Measurements from ENCODE around the gene CDC73.
"Not testable (repeated sequence)": the region's sequence is repeated elsewhere in the genome, so short reads cannot be mapped to it uniquely, and the experiment has no call there.

CDC73 gene

DNA sequence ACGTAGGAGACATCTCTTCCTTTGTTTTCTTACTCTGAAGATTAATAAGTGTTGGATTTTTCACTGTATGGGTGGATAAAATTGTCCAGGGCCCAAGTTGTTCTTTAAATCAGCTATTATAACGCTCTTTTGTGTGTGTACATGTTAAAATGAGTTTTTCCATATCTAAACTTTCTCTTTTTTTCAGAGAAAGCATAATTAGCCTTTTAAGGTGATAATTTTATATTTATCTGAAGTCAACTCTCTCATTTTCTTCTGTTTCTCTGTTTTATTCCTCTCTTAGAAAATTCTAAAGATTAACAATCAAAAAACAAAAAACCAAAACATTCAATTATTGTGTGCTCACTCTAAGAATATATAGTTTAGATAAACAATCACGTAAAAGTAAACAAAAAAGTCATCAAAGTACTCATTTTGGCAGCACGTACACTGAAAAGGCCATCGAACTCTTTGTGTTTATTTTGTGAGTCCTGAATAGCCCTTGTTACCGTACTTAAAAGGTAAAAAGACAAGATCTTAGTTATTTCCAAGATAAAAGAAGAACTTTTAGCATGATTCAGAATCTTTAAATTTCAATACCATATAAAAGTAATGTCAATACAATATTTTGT is 7.2 kb upstream of the CDC73 start:
- no peak for DNase-seq (ENCODE audit: low spot score)

DNA sequence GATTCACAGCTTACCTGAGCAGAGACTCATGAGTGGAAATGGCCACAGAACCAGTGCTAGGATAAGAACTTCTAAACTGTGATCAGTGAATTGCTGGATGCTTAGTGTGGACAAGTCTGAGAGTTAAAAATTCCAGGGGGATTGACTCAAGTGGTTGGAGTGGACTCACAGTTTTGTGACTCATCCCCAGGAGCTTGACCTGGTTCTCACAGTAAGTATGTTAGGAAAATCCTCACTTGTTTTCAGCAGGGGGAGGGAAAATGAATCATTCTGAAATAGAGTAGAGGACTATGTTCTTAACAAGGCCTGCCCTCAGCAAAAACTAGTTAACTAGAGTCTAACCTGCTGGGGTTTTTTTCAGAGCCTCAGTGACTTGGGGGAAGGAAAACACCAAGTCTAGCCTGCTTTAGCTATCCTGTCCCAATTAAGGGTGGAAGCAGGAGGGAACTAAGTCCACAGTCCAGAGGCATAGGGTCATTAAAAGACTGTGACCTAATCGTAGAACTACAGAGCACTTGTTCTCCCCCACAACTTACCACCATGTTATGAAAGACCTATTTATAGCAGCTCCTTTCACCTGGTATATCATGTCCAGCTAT is 6.1 kb upstream of the CDC73 start:
- no peak for DNase-seq (ENCODE audit: low spot score)

DNA sequence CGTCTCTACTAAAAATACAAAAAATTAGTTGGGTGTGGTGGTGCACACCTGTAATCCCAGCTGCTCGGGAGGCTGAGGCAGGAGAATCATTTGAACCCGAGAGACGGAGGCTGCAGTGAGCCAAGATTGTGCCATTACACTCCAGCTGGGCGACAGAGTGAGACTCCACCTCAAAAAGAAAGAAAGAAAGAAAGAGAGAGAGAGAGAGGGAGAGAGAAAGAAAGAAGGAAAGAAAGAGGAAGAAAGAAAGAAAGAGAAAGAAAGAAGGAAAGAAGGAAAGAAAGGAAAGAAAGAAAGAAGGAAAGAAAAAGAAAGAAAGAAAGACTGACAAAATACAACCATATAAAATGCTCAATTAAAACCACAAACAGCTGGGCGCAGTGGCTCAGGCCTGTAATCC is 4.7 kb upstream of the CDC73 start:
- DNase-seq (ENCODE audit: low spot score): not testable (repeated sequence)

DNA sequence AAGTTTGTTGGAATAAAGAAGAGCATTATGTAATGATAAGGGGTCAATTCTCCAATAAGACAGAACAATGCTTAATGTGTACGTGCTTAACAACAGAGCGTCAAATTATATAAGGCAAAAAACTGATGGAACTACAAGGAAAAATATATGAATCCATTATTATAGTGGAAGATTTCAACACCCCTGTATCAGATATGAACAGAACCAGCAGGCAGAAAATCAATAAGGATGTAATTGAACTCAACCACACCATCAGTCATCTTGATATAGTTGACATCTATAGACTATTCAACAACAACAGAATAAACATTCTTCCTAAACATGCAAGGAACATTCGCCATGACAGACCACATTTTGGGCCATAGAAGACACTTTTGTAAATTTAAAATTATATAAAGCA is 3.6 kb upstream of the CDC73 start:
- no peak for DNase-seq (ENCODE audit: low spot score)

DNA sequence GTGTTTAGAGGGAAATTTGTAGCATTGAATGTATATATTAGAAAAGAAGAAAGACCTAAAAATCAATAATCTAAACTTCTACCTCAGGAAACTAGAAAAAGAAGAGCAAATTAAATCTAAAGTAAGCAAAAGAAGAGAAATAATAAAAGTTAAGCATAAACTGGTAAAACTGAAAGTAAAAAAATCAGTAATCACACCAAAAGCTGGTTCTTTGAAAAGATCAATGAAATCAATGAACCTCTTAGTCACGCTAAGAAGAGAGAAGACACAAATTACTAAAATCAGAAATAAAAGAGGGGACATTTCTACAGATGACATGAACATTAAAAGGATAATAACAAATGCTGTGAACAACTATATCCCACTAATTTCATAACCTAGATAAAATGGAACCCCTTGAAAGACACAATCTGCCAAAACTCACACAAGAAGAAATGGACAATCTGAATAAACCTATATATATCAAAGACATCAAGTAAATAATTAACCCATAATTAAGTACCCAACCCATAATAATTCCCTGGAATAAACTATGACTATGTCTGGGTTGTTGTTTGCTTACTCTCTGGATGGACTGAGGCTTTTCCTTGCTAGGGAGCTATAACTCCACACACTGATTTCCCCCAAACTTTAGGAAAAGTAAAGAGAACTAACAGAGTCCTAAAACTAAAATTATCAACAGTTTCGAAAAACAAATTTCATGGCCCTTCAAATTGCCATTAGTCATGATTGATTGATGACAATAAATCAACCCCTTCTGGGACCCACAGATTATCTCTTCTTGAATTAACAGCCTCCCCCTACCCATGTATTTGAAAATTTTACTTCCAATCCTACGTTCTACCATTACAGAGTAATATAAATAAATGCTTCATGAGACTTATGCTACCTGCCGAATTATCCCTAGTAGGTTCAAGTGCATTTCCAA is 2.8 kb upstream of the CDC73 start:
- no peak for DNase-seq (ENCODE audit: low spot score)

GRCh38 chr1:193120604-193121166 is 1.1 kb upstream of the CDC73 start:
- no peak for DNase-seq (ENCODE audit: low spot score)

DNA sequence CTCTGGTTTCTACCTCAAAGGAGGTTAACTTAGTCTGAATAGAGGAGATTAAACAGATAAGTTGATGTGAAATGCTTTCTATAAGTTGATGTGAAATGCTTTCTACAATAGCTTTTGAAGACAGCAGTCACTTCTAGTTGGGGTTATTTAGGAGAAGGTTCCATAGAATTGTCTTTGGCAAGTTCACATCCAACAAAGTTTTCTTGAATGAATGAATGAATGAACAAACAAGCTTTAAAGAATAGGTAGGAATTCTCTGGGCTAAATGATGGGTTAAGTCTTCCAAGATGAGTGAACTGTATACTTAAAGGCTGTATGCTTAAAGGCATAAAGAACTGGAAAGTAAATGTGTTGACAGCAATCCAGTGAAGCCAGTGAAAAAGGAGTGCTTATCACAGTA is 1.9 kb downstream of the CDC73 start:
- no peak for DNase-seq (ENCODE audit: low spot score)

- DNase-seq (ENCODE audit: low spot score): no peak
These were observed 3.5 kb downstream of the CDC73 start for GRCh38 chr1:193125369-193125768.

- DNase-seq (ENCODE audit: low spot score): no peak
These were observed 9.5 kb downstream of the CDC73 start for GRCh38 chr1:193131266-193131860.

GRCh38 chr1:193140254-193140653 is 18.4 kb downstream of the CDC73 start:
- no peak for DNase-seq (ENCODE audit: low spot score)

DNA sequence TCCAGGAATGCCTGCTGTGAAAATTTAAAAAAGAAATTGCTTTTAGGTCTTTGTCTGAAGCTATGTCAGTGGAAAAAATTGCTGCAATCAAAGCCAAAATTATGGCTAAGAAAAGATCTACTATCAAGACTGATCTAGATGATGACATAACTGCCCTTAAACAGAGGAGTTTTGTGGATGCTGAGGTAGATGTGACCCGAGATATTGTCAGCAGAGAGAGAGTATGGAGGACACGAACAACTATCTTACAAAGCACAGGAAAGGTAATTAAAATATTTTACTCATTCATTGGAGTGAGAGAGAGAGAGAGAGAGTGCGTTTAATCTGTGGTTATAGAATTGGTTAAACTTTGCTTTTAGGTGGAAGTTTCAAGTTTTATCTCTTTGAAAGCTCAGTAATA is 20.0 kb downstream of the CDC73 start:
- DNase-seq (ENCODE audit: low spot score): peak; percentile 30

DNA sequence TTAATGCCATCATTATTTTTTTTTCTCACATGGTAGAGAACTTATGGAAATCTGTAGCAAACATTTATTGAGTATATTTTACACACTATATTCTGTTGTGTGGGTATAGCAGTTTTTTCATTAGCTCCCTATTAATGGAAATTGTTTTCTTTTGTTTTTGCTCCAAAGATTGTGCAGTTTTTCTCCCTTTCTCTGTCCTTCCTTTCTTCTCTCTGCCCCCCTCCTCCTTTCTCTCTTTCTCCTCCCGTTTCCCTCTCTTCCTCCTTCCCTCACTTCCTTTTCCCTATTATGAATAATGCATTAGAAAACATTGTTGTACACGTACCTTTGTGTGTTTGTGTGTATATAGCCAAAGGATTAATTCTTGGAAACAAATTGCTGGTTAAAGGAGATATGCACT is 20.6 kb downstream of the CDC73 start:
- DNase-seq (ENCODE audit: low spot score): no peak

- no peak for DNase-seq (ENCODE audit: low spot score)
These were observed 21.5 kb downstream of the CDC73 start for GRCh38 chr1:193143285-193143684.

DNA sequence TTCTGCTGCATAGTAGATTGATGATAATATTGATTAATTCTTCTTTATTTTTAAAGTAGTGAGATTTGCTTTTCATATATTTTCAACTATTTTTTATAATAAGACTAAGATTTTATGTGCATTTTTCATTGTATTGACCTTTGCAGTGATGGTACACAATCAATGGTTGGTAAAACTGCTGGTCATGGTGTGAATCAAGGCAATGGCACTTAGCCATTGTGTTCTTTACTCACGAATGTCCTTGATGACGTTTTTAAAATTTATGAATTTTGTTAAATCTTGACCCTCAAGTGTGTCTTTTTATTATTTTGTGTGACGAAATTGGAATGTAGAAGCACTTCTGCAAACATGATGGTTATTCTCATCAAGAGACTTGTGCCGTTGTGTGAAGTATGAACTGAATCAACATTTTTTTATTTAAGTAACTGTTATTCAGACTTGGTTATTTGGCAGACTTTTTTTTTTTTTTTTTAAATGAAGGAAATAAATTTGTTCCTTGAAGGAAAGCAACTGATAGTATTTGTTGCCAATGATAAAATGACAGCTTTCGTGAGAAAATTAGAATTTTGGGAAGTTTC is 22.6 kb downstream of the CDC73 start:
- no peak for DNase-seq (ENCODE audit: low spot score)

GRCh38 chr1:193144999-193145398 is 23.2 kb downstream of the CDC73 start:
- no peak for DNase-seq (ENCODE audit: low spot score)

DNA sequence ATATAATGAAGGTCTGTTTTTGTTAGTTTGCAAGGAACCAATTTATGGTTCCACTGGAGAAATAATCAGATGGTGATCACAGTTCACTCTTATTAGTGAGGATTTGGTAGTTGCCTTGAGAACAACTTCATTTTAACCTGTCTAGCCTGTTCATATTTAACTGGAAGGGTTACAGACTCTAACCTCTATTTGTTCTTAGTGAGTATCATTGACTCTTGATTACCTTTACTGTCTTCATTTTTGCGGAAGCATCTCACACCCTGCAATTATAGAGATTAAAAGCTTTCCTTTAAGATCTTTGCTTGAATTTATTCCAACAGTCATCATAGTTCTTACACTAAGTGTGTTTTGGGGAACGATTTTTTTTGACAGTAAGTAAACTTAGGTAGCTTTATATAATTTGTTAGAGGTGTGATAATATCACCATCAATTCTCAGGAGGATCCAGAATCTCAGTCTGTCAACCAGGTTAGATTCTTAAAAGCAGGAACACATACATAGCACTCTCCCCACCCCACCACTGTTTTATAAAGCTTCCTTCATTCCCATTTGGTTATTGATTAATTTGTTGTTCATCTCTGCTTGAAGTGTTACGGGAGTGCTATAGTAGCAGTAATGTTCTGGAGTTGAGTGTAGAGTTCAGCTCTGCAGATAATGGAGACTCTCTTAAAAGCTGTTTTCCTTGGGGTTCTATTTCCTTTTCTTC is 34.4 kb downstream of the CDC73 start:
- DNase-seq (ENCODE audit: low spot score): no peak

- DNase-seq (ENCODE audit: low spot score): no peak
These were observed 35.0 kb downstream of the CDC73 start for GRCh38 chr1:193156822-193157142.

DNA sequence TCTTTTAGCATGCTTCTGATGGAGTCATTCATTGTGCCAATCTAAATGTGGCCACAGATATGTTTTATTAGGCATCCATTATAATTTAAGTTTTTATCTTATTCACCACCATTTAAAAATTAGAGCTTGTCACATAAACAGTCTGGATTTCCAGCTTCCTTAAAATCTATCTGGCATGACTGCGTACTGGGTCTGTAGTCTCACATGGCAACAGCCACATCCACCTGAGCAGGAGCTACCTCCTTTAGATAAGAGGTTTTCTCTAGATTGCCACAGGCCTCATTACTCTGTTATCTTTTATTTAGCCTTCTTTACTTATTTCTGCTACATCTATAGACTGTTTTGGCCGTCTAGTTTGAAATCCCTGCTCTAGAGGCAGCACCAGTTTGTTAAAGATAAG is 35.5 kb downstream of the CDC73 start:
- DNase-seq (ENCODE audit: low spot score): no peak

GRCh38 chr1:193176113-193176512 is 54.3 kb downstream of the CDC73 start:
- DNase-seq (ENCODE audit: low spot score): no peak

DNA sequence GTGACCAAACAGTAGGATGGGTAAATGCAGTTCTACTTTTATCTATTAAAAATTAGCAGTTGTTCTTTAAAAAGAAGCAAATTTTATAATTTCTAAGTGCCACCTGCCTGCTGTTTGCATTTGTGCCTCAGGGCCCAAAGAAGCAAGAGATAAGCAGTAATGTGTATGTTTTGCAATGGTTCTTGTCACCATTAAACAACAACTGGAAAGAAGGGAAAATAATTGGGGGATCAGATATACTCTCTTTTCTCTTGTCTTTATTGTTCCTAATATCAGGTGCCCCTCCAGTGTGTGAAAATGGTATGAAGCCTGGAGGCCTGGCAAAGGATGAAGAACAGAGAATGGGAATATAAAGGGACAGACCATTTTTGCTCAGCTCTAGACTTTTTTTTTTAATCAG is 55.0 kb downstream of the CDC73 start:
- DNase-seq (ENCODE audit: low spot score): no peak

GRCh38 chr1:193179094-193179493 is 57.3 kb downstream of the CDC73 start:
- no peak for DNase-seq (ENCODE audit: low spot score)

DNA sequence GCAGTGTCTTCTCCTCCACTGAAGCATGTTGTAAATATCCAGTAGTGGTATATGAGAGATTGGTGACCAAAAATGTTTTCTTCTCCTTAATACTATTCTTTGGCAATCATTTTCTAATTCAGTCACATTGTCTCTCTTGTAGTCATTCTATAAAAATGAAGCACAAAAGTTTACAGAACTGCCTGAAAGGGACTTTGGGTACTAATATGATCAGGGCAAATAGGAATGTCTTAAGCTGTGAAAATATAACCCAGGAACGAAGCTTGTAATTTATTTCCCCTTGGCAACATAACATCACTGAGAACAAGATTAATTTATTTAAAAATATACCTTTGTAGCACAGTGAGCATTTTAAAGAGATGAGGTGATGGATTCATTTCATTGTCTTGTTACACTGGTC is 59.7 kb downstream of the CDC73 start:
- no peak for DNase-seq (ENCODE audit: low spot score)

All from activated CD4-positive, alpha-beta T cell treated with anti-CD3 and anti-CD28 coated beads, Interleukin-2, Interleukin-4, amounts not matched to agents 100 ng/mL and 50 ng/mL, durations not matched to agents 16 hours and 8 hours (primary cell).